Heart left ventricle (tissue), 13 donors: ENCODE results near the gene SYNDIG1L.

Experiments used
- POLR2A ChIP-seq, 2 donors: fragments of 450-650 bp; IDR thresholded peaks; one replicate each; pipeline ENCODE4 v1.6.1; 2017; ENCODE audit warnings: antibody characterized with exemption in 2 of 2, mild to moderate bottlenecking in 2 of 2, moderate library complexity in 2 of 2
- TF ChIP-seq, protein P1 (sequence below), 12 donors: fragments of 200-600 bp; sonication (generic) in 4 of 12; IDR thresholded peaks; one replicate each; pipeline versions ENCODE4 v1.5.0 to v1.8.0; 2018 to 2022; ENCODE audit warnings: antibody characterized with exemption in 12 of 12, mild to moderate bottlenecking in 5 of 12
- donor health status: ischemic (EF 13 %, LVEDD 7.1; RV severe dilation, severe dysfunction).
- donor health status: DM: no; HTN: yes; CAD: no.
- donor health status: DM: no; HTN: no; CAD: no.
- donor health status: ischemic (EF 25% LVEDD 6.9; RV normal size, moderate dysfunction).
- donor health status: ischemic (EF 25% LVEDD 5.7; RV mildly dilated, moderate dysfunction).
- donor health status: ischemic (EF 35%, LVEDD 5.7; RV mildly dilated, moderate dysfunction).
- donor health status: nonischemic (EF 11% LVEDD 7.7; RV severe dilation, severe dysfunction).
- donor health status: DM: yes; HTN: yes; CAD: no.
- donor health status: PGD.
- donor health status: ischemic (EF 29% LVEDD 5.4; RV normal size, mild dysfunction).
- donor health status: nonischemic (EF 23%, LVEDD 6.1; RV moderate dilation, normal function).

DNA sequence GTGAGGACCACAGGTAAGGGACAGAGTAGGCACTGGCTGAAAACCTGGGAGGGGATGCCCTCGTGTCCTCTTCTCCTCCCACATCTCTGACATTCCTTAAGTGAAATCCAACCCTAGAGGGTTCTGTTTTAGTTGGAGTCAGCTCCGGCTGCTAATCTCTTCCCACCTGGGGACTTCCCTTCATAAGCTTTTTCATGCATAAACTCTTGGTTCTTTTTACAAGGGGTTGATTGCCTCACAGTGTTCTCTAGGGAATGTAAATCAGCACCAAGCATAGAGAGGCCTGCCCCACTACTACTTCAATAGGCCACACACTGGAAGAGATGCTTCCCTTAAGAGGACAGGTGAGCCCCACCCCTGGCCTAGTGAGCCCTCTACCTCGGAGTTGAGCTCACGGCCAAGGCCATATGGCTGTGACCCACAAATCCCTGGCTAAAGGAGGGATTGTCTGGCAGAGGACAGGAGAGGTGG is 3.2 kb upstream of the SYNDIG1L start:
- TF ChIP-seq, protein P1, sequence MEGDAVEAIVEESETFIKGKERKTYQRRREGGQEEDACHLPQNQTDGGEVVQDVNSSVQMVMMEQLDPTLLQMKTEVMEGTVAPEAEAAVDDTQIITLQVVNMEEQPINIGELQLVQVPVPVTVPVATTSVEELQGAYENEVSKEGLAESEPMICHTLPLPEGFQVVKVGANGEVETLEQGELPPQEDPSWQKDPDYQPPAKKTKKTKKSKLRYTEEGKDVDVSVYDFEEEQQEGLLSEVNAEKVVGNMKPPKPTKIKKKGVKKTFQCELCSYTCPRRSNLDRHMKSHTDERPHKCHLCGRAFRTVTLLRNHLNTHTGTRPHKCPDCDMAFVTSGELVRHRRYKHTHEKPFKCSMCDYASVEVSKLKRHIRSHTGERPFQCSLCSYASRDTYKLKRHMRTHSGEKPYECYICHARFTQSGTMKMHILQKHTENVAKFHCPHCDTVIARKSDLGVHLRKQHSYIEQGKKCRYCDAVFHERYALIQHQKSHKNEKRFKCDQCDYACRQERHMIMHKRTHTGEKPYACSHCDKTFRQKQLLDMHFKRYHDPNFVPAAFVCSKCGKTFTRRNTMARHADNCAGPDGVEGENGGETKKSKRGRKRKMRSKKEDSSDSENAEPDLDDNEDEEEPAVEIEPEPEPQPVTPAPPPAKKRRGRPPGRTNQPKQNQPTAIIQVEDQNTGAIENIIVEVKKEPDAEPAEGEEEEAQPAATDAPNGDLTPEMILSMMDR (IDR thresholded peaks at IDR 0.05): no peak
- TF ChIP-seq POLR2A (IDR thresholded peaks at IDR 0.05): no peak
